Measurements from ENCODE around the gene DIPK1A.

- TF ChIP-seq EZH2 (IDR thresholded peaks at IDR 0.05; ENCODE audit: borderline replicate concordance, low read depth, low read length, severe bottlenecking) (no peak), CTCF (IDR thresholded peaks at IDR 0.05; ENCODE audit: borderline replicate concordance, extremely low read depth, low read length, poor library complexity, severe bottlenecking) (no peak)
Measured at GRCh38 chr1:92969517-92969916, 8.3 kb upstream of the DIPK1A start.

Measured in DND-41 (cell line).